NCI-H2196 (cell line): ENCODE measurements around the gene SGPP2.
"Not testable (repeated sequence)": the region's sequence is repeated elsewhere in the genome, so short reads cannot be mapped to it uniquely, and the experiment has no call there.

Experiments
- DNase-seq: peaks from one replicate; lab custom pipeline; 2025; ENCODE audit not compliant: unreplicated experiment; lab: John Stamatoyannopoulos, UW

SGPP2 gene

GRCh38 chr2:222575618-222576017, 151.3 kb downstream of the SGPP2 start:
- DNase-seq, result no peak

DNA sequence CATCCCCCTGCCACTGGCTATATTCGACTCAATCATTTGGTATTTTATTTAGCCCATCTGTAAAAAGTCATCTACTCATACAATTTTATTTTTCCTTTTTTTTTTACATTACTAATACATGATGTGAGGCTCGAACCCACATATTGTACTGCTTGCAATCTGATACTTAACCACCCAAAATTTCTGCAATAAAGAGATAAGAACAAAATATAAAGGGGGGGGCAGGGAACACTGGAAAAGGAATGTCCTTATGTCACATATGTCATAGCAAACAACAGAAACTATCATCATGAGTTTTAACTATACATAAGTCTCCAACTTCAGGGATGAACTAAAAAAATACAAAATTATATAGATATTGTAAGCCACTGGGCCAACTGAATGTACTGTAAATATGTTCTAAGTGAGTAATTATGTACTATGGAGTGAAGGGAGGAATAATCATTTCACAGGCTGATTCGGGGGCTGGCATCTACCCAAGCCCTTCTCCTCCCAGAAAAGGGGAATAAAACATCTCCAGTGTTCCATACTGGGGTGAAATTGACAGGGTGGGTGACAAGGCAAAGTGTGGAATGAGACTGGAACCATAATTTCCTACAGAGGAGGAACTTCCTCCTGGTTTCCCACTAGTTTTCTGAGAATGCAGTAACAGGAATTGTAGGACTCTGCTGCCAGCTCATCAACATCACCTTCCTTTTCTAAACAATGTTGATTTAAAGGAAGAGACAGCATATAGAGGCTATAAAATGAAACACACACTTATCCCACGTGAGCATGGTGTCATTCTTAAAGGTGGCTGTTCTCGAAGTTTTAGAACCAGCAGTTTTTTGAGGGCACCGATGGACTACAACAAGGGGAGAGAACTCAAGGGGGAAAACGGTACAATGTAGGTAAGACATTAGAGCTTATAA, 152.1 kb downstream of the SGPP2 start:
- DNase-seq, result no peak

DNA sequence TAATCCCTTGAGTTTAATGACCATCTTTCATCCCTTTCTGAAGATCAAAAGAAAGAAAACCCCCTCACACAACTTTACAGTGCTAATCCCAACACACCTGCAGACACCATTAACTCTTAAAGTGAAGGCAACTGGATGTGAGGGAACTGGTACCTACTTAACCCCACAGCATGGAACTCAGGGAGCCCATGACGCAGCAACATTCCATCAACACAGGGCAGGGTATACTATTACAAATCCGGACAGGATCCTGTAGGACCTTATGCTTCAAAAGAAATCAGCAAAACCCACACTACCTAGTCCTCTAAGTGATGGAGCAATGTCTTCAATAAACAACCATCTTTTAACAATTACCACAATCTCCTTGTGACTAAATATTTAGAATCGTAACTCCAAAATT, 153.0 kb downstream of the SGPP2 start:
- no peak for DNase-seq

- peak; percentile 5 for DNase-seq
Observed at GRCh38 chr2:222582928-222583327, 158.6 kb downstream of the SGPP2 start.

DNA sequence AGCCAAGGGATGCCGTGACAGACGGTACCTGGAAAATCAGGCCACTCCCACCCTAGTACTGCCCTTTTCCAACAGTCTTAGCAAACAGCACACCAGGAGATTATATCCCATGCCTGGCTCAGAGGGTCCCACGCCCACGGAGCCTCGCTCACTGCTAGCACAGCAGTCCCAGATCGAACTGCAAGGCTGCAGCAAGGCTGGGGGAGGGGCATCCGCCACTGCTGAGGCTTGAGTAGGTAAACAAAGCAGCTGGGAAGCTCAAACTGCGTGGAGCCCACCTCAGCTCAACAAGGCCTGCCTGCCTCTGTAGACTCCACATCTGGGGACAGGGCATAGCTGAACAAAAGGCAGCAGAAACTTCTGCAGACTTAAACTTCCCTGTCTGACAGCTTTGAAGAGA, 160.2 kb downstream of the SGPP2 start:
- DNase-seq, result not testable (repeated sequence)

GRCh38 chr2:222591661-222592060, 167.3 kb downstream of the SGPP2 start:
- no peak for DNase-seq

- DNase-seq, result no peak
Observed at GRCh38 chr2:222592176-222592575, 167.8 kb downstream of the SGPP2 start.

- DNase-seq, result no peak
Observed at GRCh38 chr2:222594679-222595078, 170.3 kb downstream of the SGPP2 start.

DNA sequence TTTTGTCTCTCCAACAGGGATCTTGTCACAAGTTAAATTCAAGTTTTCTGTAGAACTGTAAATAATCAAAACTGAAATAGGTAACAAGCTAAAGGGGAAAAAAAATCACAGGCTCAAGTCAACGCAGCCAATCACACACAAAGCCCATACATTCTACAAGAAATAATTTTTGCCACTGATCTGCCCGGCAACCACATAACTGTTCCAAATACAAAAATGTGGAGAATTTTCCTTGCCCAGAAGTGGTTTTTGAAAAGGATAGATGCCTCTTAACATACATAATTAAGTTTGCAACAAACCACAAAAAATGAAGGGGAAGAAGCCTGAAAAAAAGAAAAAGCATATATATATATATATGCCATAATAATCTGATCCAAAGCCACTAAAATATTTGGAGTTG, 171.2 kb downstream of the SGPP2 start:
- DNase-seq, result no peak

DNA sequence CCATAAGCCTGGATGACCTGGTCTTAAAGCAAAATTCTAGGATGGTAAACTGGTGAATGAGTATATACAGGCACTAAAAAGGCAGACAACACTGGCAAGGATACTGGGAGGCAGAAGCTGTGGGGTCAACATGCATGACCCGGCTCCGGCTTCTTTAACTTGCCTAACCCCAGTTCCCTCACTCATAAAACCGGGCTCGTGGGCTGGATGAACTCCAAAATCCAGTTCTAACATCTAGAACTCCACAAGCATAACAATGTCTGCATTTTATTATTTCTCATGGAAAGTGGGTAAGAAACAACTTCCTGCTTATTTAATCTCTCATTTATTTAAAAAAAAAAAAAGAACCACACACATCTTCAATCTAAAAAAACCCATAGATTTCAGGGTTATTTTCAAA, 174.3 kb downstream of the SGPP2 start:
- no peak for DNase-seq

DNA sequence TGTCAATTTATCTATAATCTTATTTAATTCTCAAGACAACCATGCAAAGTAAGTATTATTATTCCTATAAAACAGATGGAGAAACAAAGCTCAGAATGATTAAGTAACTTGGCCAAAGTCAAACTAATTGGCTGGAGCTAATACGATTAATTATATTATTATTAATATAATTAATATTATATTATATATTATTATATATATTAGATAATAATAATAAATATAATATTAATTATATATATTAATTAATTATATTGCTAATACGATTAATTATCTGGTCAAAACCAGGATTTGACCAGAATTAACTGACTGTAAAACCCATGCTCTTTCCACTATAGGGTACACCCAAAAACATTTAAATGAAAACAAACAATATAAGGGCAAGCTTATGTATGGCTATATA, 179.2 kb downstream of the SGPP2 start:
- no peak for DNase-seq

DNA sequence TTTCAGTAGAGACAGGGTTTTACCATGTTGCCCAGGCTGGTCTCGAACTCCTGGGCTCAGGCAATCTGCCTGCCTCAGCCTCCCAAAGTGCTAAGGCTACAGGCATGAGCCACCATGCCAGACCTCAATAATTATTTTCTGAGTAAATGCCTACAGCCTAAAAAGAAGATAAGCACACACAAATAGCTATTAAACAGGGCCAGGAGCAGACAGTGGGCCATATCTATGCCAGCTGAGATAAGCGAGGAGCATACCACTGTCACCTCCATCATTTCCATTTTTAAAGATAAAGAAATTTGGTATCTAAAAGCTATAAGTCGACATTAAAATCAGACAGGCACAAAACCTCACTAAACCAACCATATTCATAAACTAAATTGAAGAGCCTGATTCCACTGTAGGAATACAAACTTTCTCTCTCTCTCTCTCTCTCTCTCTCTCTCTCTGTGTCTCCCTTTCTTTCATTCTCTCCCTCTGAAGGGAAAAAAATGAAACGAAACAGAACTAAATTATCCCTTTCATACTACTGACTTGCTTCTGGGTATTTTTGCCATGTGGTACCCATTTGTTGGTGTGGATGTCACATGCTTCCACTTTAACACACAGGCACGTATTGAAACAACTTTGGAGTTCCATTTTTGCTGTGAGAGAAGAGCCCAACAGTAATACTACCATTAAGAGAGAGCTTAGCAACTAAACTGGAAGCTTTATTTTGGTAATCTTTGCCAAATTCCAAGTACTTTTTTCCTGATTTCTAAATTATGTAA, 180.6 kb downstream of the SGPP2 start:
- DNase-seq, result no peak

GRCh38 chr2:222606306-222606705, 182.0 kb downstream of the SGPP2 start:
- no peak for DNase-seq

- no peak for DNase-seq
Observed at GRCh38 chr2:222608081-222608480, 183.7 kb downstream of the SGPP2 start.

GRCh38 chr2:222609381-222609780, 185.0 kb downstream of the SGPP2 start:
- DNase-seq, result no peak
